HepG2 (cell line): ENCODE data around the gene ISOC2. TPM values are rescaled to one million over a fixed set of nuclear protein-coding genes. Genes with fewer than 3 reads are reported as not detected.
A peak's percentile ranks its signal among the peaks of the same experiment; 100 is the strongest.

Source experiments
- CEBPZ ChIP-seq: IDR thresholded peaks from 2 replicates; pipeline ENCODE4 v1.6.1; 2012; ENCODE audit warnings: low read length, improper control_type of control experiment
- DNMT1 ChIP-seq: sonication (generic); formaldehyde crosslinking; IDR thresholded peaks from 2 replicates; pipeline ENCODE4 v1.5.1; 2020; ENCODE audit warnings: mild to moderate bottlenecking, missing genetic modification reagents
- FUBP1 ChIP-seq: sonication (generic); formaldehyde crosslinking; IDR thresholded peaks from 2 replicates; pipeline ENCODE4 v1.5.1; 2020; ENCODE audit warnings: missing genetic modification reagents, mild to moderate bottlenecking, borderline replicate concordance
- HMG20B ChIP-seq: conservative IDR thresholded peaks from 2 replicates; pipeline ENCODE4 v1.6.1; 2016; ENCODE audit warnings: missing genetic modification reagents, missing compliant biosample characterization
- HNF4G ChIP-seq, 2 experiments: sonication (generic) in 1 of 2; formaldehyde crosslinking in 1 of 2; IDR thresholded peaks; 2 replicates each; pipeline versions ENCODE4 v1.4.0 to v1.6.1; 2011 to 2020; ENCODE audit warnings: borderline replicate concordance in 2 of 2, low read depth in 2 of 2, mild to moderate bottlenecking in 2 of 2, low read length in 1 of 2, missing genetic modification reagents in 1 of 2, moderate library complexity in 1 of 2
- PAX8 ChIP-seq: sonication (generic); formaldehyde crosslinking; IDR thresholded peaks from 2 replicates; pipeline ENCODE4 v1.8.0; 2022; ENCODE audit warnings: mild to moderate bottlenecking, missing genetic modification reagents, borderline replicate concordance
- SOX6 ChIP-seq, 2 experiments: fragments of 450-650 bp in 1 of 2; sonication (generic) in 1 of 2; formaldehyde crosslinking in 1 of 2; IDR thresholded peaks; 2 replicates each; pipeline versions ENCODE4 v1.4.0 to v1.6.1; 2017 to 2020; ENCODE audit warnings: antibody characterized with exemption in 1 of 2, mild to moderate bottlenecking in 1 of 2, missing genetic modification reagents in 1 of 2
- ZBED4 ChIP-seq: sonication (generic); formaldehyde crosslinking; IDR thresholded peaks from 2 replicates; pipeline ENCODE4 v1.4.0; 2020; ENCODE audit warnings: missing genetic modification reagents, borderline replicate concordance
- ZBTB44 ChIP-seq: sonication (generic); formaldehyde crosslinking; IDR thresholded peaks from 2 replicates; pipeline ENCODE4 v1.4.0; 2020; ENCODE audit warnings: missing genetic modification reagents
- ZBTB7B ChIP-seq: sonication (generic); formaldehyde crosslinking; IDR thresholded peaks from 2 replicates; pipeline ENCODE4 v1.4.0; 2020; ENCODE audit warnings: missing genetic modification reagents
- ZFP36L2 ChIP-seq: sonication (generic); formaldehyde crosslinking; IDR thresholded peaks from 2 replicates; pipeline ENCODE4 v1.4.0; 2020; ENCODE audit warnings: missing genetic modification reagents
- ZNF160 ChIP-seq: sonication (generic); formaldehyde crosslinking; IDR thresholded peaks from 2 replicates; pipeline ENCODE4 v1.8.0; 2022; ENCODE audit warnings: mild to moderate bottlenecking, inconsistent platforms, missing genetic modification reagents
- ZNF296 ChIP-seq: sonication (generic); formaldehyde crosslinking; conservative IDR thresholded peaks from 2 replicates; pipeline ENCODE4 v1.5.0; 2020; ENCODE audit warnings: mild to moderate bottlenecking, missing genetic modification reagents
- ZNF3 ChIP-seq: IDR thresholded peaks from 2 replicates; pipeline ENCODE4 v1.7.0; 2017; ENCODE audit warnings: inconsistent platforms
- ZNF468 ChIP-seq: sonication (generic); formaldehyde crosslinking; IDR thresholded peaks from 2 replicates; pipeline ENCODE4 v1.8.0; 2022; ENCODE audit warnings: mild to moderate bottlenecking, moderate library complexity, missing genetic modification reagents
- ZNF598 ChIP-seq: sonication (generic); formaldehyde crosslinking; IDR thresholded peaks from 2 replicates; pipeline ENCODE4 v1.5.1; 2020; ENCODE audit warnings: mild to moderate bottlenecking, missing genetic modification reagents, borderline replicate concordance
- ZNF776 ChIP-seq: sonication (generic); formaldehyde crosslinking; IDR thresholded peaks from 2 replicates; pipeline ENCODE4 v1.4.0; 2020; ENCODE audit warnings: mild to moderate bottlenecking, missing genetic modification reagents
- ZSCAN30 ChIP-seq: sonication (generic); formaldehyde crosslinking; IDR thresholded peaks from 2 replicates; pipeline ENCODE4 v1.5.0; 2020; ENCODE audit warnings: mild to moderate bottlenecking, missing genetic modification reagents
- polyA plus RNA-seq, 8 experiments: library from polyadenylated mRNA; depleted of rRNA in 3 of 8; stranded (reverse) in 7 of 8; unstranded in 1 of 8; fragments of >200 nt; fragmentation: Illumina TruSeq in 4 of 8; extraction: Trizol in 4 of 8; gene quantifications; 2 replicates each; pipeline versions ENCODE4 v1.2.1 to v1.2.3, GENCODE V29; 2011 to 2016; ENCODE audit warnings: low read depth in 4 of 8, missing spikeins in 1 of 8, mixed read lengths in 1 of 8; ENCODE audit not compliant: insufficient read depth in 1 of 8
- total RNA-seq, 5 experiments: library from RNA; depleted of rRNA; stranded (reverse); fragments of >200 nt; fragmentation: Illumina TruSeq; extraction: Trizol; gene quantifications; 2 replicates each; pipeline ENCODE4 v1.2.3, GENCODE V29; 2016; ENCODE audit warnings: low read depth in 1 of 5

The ISOC2 gene
- total and polyA plus RNA-seq, 2 of the 13 experiments (the other 11 are each of a cell fraction or from before 2014, with no cell fraction given): 76.8 to 105 TPM

- no peak for TF ChIP-seq FUBP1 (CRISPR knock-in tag)
- no peak for TF ChIP-seq HMG20B (CRISPR knock-in tag)
- no peak for TF ChIP-seq ZBTB7B (CRISPR knock-in tag)
- TF ChIP-seq PAX8 (CRISPR knock-in tag): no peak; the same call in 1 of the 2 replicates
- TF ChIP-seq ZSCAN30 (CRISPR knock-in tag): no peak
- TF ChIP-seq ZBED4: no peak
- TF ChIP-seq ZNF776 (CRISPR knock-in tag): peak; percentile 14
- TF ChIP-seq ZNF296 (CRISPR knock-in tag): no peak
- TF ChIP-seq ZNF3: no peak
- TF ChIP-seq ZFP36L2 (CRISPR knock-in tag): no peak
- TF ChIP-seq DNMT1 (CRISPR knock-in tag): no peak
- TF ChIP-seq ZNF160 (CRISPR knock-in tag): no peak
- no peak for TF ChIP-seq CEBPZ
- TF ChIP-seq HNF4G (IDR thresholded peaks at IDR 0.05; ENCODE audit: borderline replicate concordance, low read depth, low read length): no peak
- no peak for TF ChIP-seq HNF4G (CRISPR knock-in tag; IDR thresholded peaks at IDR 0.05; ENCODE audit: borderline replicate concordance, low read depth)
- TF ChIP-seq ZNF598 (CRISPR knock-in tag): no peak
- peak; percentile 66; the same call in 1 of the 2 replicates for TF ChIP-seq ZNF468
- no peak; the same call in 1 of the 2 replicates for TF ChIP-seq ZBTB44
- TF ChIP-seq SOX6 (IDR thresholded peaks at IDR 0.05): no peak
- TF ChIP-seq SOX6 (CRISPR knock-in tag; IDR thresholded peaks at IDR 0.05): peak; percentile 55
Observed at GRCh38 chr19:55407800-55408532, 53.5 kb downstream of the ISOC2 start (continued).
